ENCODE results near the gene TALDO1. TPM values are rescaled to one million over a fixed set of nuclear protein-coding genes. Genes with fewer than 3 reads are reported as not detected.

Gene TALDO1
- 213 and 250 TPM in 2 replicates for total RNA-seq

DNA sequence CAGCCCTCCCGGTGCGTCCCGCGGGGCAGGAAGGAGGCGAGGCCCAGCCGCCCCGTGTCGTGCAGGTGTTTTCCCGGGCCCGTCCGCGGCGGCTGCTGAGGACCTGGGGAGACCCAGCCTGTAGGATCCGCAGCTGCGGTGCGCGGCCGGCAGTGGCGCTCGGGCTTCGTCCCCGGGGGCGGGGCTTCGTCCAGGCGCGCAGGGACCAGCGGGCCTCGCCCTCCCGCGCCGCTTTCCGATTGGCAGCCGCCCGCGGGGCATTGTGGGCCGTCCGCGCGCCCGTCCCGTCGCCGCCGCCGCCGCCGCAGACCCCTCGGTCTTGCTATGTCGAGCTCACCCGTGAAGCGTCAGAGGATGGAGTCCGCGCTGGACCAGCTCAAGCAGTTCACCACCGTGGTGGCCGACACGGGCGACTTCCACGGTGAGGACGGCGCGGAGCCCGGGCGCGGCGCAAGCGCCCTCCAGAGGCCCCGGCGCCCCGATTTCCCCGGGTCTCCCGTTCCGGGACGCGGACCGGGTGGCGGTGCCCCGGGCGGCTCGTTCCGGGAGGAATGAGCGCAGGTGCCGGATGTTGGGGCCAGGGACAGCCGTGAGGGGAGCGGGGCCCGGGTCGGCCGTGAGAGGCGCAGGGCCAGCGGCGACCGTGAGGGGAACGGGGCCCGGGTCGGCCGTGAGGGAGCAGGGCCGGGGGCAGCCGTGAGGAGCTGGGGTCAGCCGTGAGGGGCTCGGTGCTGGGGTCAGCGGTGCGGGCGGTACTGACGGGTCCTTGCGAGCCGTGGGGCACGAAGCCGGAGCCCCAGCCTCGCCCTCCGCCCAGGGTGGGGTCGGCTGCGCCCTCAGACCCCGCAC, at the start of gene TALDO1:
Gene TALDO1, plus strand, starts transcription at position 307 of the 849 bp plus-strand sequence. Its CDS starts 18 bp downstream, at position 325.

DNA sequence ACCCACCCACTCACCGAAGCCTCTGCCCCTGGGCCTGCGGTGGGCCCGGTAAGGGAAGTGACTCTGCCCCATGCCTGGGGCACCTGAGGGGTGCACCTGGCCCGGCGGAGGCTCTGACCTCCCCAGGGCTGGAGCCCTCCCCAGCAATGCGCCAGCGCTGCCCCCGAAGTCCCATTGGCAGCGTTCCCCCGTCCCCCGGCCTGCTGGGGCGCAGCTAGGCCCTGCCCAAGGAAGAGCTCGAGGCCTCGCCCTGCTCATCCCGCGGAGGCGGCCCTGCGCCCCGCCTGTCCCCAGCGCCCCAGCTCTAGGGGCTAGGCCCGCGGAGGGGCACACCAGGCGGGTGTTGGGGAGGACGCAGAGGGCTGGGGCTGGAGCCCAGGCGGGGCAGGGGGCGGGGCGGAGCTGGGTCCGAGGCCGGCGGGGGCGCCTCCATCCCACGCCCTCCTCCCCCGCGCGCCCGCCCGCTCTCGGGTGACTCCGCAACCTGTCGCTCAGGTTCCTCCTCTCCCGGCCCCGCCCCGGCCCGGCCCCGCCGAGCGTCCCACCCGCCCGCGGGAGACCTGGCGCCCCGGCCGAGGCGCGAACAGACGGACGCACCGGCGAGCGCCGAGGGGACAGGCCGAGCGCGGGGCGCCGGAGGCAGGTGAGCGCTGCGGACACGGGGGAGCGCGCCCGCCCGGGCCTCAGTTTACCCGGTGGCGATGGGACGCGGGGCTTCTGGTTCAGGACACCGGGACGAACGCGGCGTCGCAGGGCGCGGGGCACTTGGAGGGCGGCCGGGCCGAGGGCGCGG, 41.4 kb upstream of the TALDO1 start, which contains the start of gene EPS8L2:
Gene EPS8L2, plus strand, starts transcription at position 586 of the 793 bp plus-strand sequence. CDS start 3,177 bp downstream, outside the sequence.

DNA sequence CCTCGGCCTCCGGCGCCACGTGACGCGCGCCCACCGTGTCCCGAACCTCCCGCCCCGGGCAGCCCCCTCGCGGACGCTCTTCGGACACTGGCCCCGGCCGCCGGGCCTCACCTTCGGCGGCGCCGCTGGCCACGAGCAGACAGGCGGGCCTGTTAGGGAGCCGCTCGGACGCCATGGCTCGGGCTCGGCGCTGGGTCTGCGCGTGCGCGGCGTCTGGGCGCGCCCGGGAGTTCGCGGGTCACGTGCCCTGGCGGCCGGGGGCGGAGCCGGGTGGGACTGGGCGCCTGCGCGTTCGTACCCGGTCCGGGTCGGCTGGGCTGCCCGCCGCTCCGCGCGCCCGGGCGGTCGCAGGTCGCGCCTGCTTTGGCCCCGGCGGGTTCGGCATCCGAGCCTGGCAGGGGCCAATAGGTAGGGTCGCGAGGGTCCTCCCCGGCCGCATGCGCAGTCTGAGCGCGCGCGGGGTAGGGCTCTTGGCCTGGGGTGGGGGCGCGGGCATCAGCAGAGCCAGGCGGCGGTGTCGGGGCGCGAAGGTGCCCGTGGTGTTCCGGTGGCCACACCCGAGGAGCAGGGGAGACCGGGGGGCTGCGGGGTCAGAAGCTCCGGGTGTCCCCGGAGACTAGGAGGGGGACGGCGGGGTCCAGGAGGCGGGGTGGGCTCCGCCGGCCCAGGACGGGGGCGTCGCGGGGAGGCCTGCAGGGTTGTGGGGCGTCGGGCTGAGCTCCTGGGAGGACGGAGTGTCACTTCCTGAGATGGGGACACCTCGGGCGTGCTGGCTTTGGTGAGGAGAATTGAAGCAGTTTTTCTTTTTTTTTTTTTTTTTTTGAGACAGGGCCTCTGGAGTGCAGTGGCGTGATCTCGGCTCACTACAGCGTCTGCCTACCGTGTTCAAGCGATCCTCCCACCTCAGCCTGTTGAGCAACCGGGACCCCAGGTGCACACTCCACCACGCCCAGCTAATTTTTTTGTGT, 30.3 kb downstream of the TALDO1 start, which contains the start of gene GATD1:
Gene GATD1, minus strand, starts transcription at position 200 of the 968 bp plus-strand sequence. Its CDS starts 25 bp downstream, at position 175.

DNA sequence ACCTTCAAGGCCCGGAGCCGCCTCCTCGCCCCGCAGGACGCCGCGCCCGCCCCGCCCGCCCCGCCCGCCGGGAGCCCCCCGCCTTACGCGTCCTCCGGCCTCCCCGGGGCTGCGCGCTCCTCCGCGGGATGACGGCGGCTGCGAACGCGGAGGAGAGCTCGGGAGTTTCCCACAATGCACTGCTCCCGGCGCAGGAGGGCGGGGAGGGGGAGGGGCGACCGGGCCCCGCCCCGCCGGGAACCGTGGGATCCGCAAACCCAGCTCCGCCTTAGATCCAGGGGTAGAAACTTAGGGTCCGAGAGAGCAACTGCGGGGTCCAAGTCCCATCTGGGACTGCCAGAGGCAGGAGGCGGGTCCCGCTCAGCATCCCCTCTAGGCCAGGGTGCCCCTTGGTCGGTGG, 42.7 kb downstream of the TALDO1 start, which contains the start of gene CEND1:
Gene CEND1, minus strand, starts transcription at position 148 of the 400 bp plus-strand sequence. CDS start 1,514 bp downstream, outside the sequence.

GRCh38 chr11:798093-798713, 50.9 kb downstream of the TALDO1 start, which contains the start of gene SLC25A22:
SLC25A22 (minus strand) TSS chr11:798281; CDS start chr11:795006, 3,275 bp downstream.

DNA sequence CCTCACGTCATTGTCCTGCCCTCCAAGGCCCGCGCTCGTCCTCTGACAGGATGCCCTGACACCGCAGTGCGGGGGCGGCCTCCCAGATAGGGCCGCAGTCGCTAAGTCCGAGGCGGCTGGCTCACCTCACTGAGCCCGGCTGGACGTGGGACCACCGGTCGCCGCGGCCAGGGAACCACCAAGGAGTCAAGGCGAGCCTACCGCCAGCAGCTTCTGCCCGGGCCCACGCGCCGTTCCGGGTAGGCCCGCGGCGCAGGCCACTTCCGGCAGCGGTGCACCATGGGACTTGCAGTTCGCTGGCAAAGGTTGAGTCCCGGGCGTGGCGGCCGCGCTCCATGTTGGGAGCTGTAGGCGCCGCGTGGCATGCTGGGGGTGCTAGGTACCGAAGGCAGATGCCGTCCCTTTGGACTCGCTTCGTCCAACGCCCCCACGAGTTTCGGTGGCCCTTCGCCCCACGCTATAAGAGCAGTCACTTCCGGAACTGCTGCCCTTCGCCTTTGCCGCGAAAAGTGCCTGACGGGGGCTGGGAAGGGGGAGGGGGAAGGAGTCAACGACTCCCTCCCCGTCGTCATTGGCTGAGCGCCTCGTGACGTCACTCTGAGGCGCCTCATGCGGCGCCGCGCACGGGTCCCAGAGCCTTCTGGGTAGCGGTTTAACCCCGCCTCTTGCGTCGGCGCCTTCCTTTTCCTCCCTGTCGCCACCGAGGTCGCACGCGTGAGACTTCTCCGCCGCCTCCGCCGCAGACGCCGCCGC, 62.2 kb downstream of the TALDO1 start, which contains the start of gene RPLP2:
Gene RPLP2, plus strand, starts transcription at position 681 of the 753 bp plus-strand sequence. CDS start 268 bp downstream, outside the sequence.

Small RNA genes lying within 50 kb of the gene (small RNA-seq; reads per million reads assigned to genes)
- gene SNORA52 (ENCODE audit: low replicate concordance), result not detected

Other genes with a start within 250 kb of the TALDO1 start
- 317 and 486 TPM in 2 replicates for gene RNH1, start 240.2 kb upstream of the TALDO1 start, total RNA-seq
- gene HRAS, start 211.9 kb upstream of the TALDO1 start, total RNA-seq, result 44.6 and 46.1 TPM in 2 replicates
- gene LRRC56, start 209.9 kb upstream of the TALDO1 start, total RNA-seq, result 1.6 and 2.8 TPM in 2 replicates
- 0.29 and 1.8 TPM in 2 replicates for gene LMNTD2, start 186.7 kb upstream of the TALDO1 start, total RNA-seq
- 9.7 and 19.3 TPM in 2 replicates for gene RASSF7, start 186.5 kb upstream of the TALDO1 start, total RNA-seq
- gene PHRF1, start 171.0 kb upstream of the TALDO1 start, total RNA-seq, result 33.5 and 39.8 TPM in 2 replicates
- 9.3 and 17.9 TPM in 2 replicates for gene IRF7, start 131.5 kb upstream of the TALDO1 start, total RNA-seq
- not detected in 2 replicates for gene CDHR5, start 122.5 kb upstream of the TALDO1 start, total RNA-seq
- gene SCT, start 120.3 kb upstream of the TALDO1 start, total RNA-seq, result not detected in 2 replicates
- 0.22 TPM in 1 of 2 replicates, not detected in the other for gene DRD4, start 110.2 kb upstream of the TALDO1 start, total RNA-seq
- gene DEAF1, start 52.2 kb upstream of the TALDO1 start, total RNA-seq, result 29.1 and 39.2 TPM in 2 replicates
- 7.0 and 14.6 TPM in 2 replicates for gene TMEM80, start 51.6 kb upstream of the TALDO1 start, total RNA-seq
- 51.4 and 51.7 TPM in 2 replicates for gene EPS8L2, start 41.2 kb upstream of the TALDO1 start, total RNA-seq
- gene GATD1, start 30.0 kb downstream of the TALDO1 start, total RNA-seq, result 39.9 and 53.8 TPM in 2 replicates
- 0.22 and 1.4 TPM in 2 replicates for gene CEND1, start 42.6 kb downstream of the TALDO1 start, total RNA-seq
- gene SLC25A22, start 50.8 kb downstream of the TALDO1 start, total RNA-seq, result 11.2 and 23.0 TPM in 2 replicates
- 8.1 and 8.6 TPM in 2 replicates for gene PIDD1, start 57.8 kb downstream of the TALDO1 start, total RNA-seq
- gene RPLP2, start 62.5 kb downstream of the TALDO1 start, total RNA-seq, result 123 and 310 TPM in 2 replicates
- gene PNPLA2, start 71.5 kb downstream of the TALDO1 start, total RNA-seq, result 24.9 and 51.9 TPM in 2 replicates
- gene CRACR2B, start 80.5 kb downstream of the TALDO1 start, total RNA-seq, result 0.66 and 1.4 TPM in 2 replicates
- gene CD151, start 85.5 kb downstream of the TALDO1 start, total RNA-seq, result 283 and 431 TPM in 2 replicates
- gene POLR2L, start 95.1 kb downstream of the TALDO1 start, total RNA-seq, result 55.6 and 107 TPM in 2 replicates
- 186 and 224 TPM in 2 replicates for gene TSPAN4, start 95.4 kb downstream of the TALDO1 start, total RNA-seq
- gene CHID1, start 163.3 kb downstream of the TALDO1 start, total RNA-seq, result 49.0 and 71.1 TPM in 2 replicates
- gene AP2A2, start 178.4 kb downstream of the TALDO1 start, total RNA-seq, result 49.9 and 61.4 TPM in 2 replicates